H9 (cell line): ENCODE results near the gene UBE2G1. TPM values are rescaled to one million over a fixed set of nuclear protein-coding genes. Genes with fewer than 3 reads are reported as not detected.

Experiments used
- DNase-seq: peaks from one replicate; pipeline ENCODE4 v3.0.0-alpha.2; 2017
- H2AFZ ChIP-seq: one replicate; pipeline ENCODE4 v1.6.1; 2013; ENCODE audit warnings: mild to moderate bottlenecking, low read length, control low read depth, moderate library complexity
- H2AK5ac ChIP-seq: 2 replicates; pipeline ENCODE4 v1.6.1; 2013; ENCODE audit warnings: low read length, control low read depth, mixed read lengths; ENCODE audit not compliant: insufficient read length
- H2BK120ac ChIP-seq: one replicate; pipeline ENCODE4 v1.6.1; 2013; ENCODE audit warnings: low read depth, mild to moderate bottlenecking, low read length, control low read depth, inconsistent platforms; ENCODE audit not compliant: poor library complexity, severe bottlenecking
- H2BK12ac ChIP-seq: 2 replicates; pipeline ENCODE4 v1.6.1; 2013; ENCODE audit warnings: low read length, control low read depth, mixed read lengths, low read depth; ENCODE audit not compliant: insufficient read length
- H2BK15ac ChIP-seq: 2 replicates; pipeline ENCODE4 v1.6.1; 2013; ENCODE audit warnings: low read depth, low read length, control low read depth
- H2BK20ac ChIP-seq: one replicate; pipeline ENCODE4 v1.6.1; 2013; ENCODE audit warnings: low read depth, mild to moderate bottlenecking, low read length, control low read depth, inconsistent platforms; ENCODE audit not compliant: poor library complexity, severe bottlenecking
- H2BK5ac ChIP-seq: 2 replicates; pipeline ENCODE4 v1.6.1; 2013; ENCODE audit warnings: low read length, control low read depth, mixed read lengths; ENCODE audit not compliant: insufficient read length
- H3K14ac ChIP-seq: 2 replicates; pipeline ENCODE4 v1.6.1; 2013; ENCODE audit warnings: low read length, control low read depth; ENCODE audit not compliant: insufficient read depth
- H3K18ac ChIP-seq: 2 replicates; pipeline ENCODE4 v1.6.1; 2013; ENCODE audit warnings: low read depth, mild to moderate bottlenecking, mixed read lengths, low read length, control low read depth; ENCODE audit not compliant: insufficient read length
- H3K23ac ChIP-seq: 2 replicates; pipeline ENCODE4 v1.6.1; 2013; ENCODE audit warnings: low read length, control low read depth, mixed read lengths, low read depth; ENCODE audit not compliant: insufficient read length
- H3K23me2 ChIP-seq: 2 replicates; pipeline ENCODE4 v1.6.1; 2013; ENCODE audit warnings: low read depth, mild to moderate bottlenecking, mixed read lengths, low read length, control low read depth; ENCODE audit not compliant: insufficient read length, poor library complexity, severe bottlenecking
- H3K27ac ChIP-seq: 2 replicates; pipeline ENCODE4 v1.5.1; 2013; ENCODE audit warnings: low read length, control low read depth, mixed read lengths, low read depth; ENCODE audit not compliant: insufficient read length
- H3K27me3 ChIP-seq: 2 replicates; pipeline ENCODE4 v1.6.1; 2013; ENCODE audit warnings: low read length, control low read depth, inconsistent platforms; ENCODE audit not compliant: insufficient read depth
- H3K4ac ChIP-seq: 2 replicates; pipeline ENCODE4 v1.6.1; 2013; ENCODE audit warnings: low read depth, mild to moderate bottlenecking, control low read depth, inconsistent platforms, low read length, moderate library complexity
- H3K4me1 ChIP-seq: 2 replicates; pipeline ENCODE4 v1.6.1; 2013; ENCODE audit warnings: low read length, control low read depth, inconsistent platforms; ENCODE audit not compliant: insufficient read depth
- H3K4me2 ChIP-seq: 2 replicates; pipeline ENCODE4 v1.6.1; 2013; ENCODE audit warnings: low read length, control low read depth, mixed read lengths; ENCODE audit not compliant: insufficient read length, insufficient read depth
- H3K56ac ChIP-seq: 2 replicates; pipeline ENCODE4 v1.6.1; 2013; ENCODE audit warnings: low read depth, mild to moderate bottlenecking, mixed read lengths, low read length, control low read depth; ENCODE audit not compliant: insufficient read length
- H3K79me1 ChIP-seq: 2 replicates; pipeline ENCODE4 v1.6.1; 2013; ENCODE audit warnings: low read depth, mild to moderate bottlenecking, moderate library complexity, low read length, control low read depth, inconsistent platforms; ENCODE audit not compliant: insufficient read depth, poor library complexity, severe bottlenecking
- H3K79me2 ChIP-seq: 2 replicates; pipeline ENCODE4 v1.6.1; 2013; ENCODE audit warnings: low read length, control low read depth, inconsistent platforms; ENCODE audit not compliant: insufficient read depth
- H3K9ac ChIP-seq: 2 replicates; pipeline ENCODE4 v1.6.1; 2013; ENCODE audit warnings: low read length, control low read depth, mixed read lengths; ENCODE audit not compliant: insufficient read length; ENCODE audit errors: extremely low read depth
- H3K9me3 ChIP-seq: one replicate; pipeline ENCODE4 v1.6.1; 2013; ENCODE audit warnings: low read depth, low read length, inconsistent platforms; ENCODE audit not compliant: control insufficient read depth
- H3T11ph ChIP-seq: one replicate; pipeline ENCODE4 v1.6.1; 2013; ENCODE audit warnings: mild to moderate bottlenecking, low read length, control low read depth, inconsistent platforms
- H4K20me1 ChIP-seq: one replicate; pipeline ENCODE4 v1.6.1; 2013; ENCODE audit not compliant: control insufficient read depth, insufficient read length, insufficient read depth
- H4K5ac ChIP-seq: 2 replicates; pipeline ENCODE4 v1.6.1; 2013; ENCODE audit warnings: low read depth, mild to moderate bottlenecking, mixed read lengths, low read length, control low read depth; ENCODE audit not compliant: insufficient read length
- H4K8ac ChIP-seq: replicated peaks from 2 replicates; pipeline ENCODE4 v1.6.1; 2013; ENCODE audit warnings: low read length, control low read depth, mixed read lengths, low read depth; ENCODE audit not compliant: insufficient read length
- H4K91ac ChIP-seq: 2 replicates; pipeline ENCODE4 v1.6.1; 2013; ENCODE audit warnings: low read depth, mild to moderate bottlenecking, moderate library complexity, mixed read lengths, low read length, control low read depth; ENCODE audit not compliant: insufficient read length
- H3K27ac Mint-ChIP-seq, 3 experiments: 2 replicates in 2 of 3; 3 replicates in 1 of 3; pipeline ENCODE4 v1.8.0; 2020 to 2021; ENCODE audit warnings: mixed read lengths in 3 of 3, mild to moderate bottlenecking in 1 of 3, moderate library complexity in 1 of 3
- H3K27me3 Mint-ChIP-seq: 2 replicates; pipeline ENCODE4 v1.8.0; 2021; ENCODE audit warnings: low read depth, mild to moderate bottlenecking, moderate library complexity, mixed read lengths
- H3K36me3 Mint-ChIP-seq, 3 experiments: 2 replicates in 2 of 3; 3 replicates in 1 of 3; pipeline ENCODE4 v1.8.0; 2020 to 2021; ENCODE audit warnings: low read depth in 3 of 3, mixed read lengths in 3 of 3; ENCODE audit not compliant: insufficient read depth in 1 of 3
- H3K4me1 Mint-ChIP-seq, 2 experiments: 2 replicates each; pipeline ENCODE4 v1.8.0; 2020; ENCODE audit warnings: mixed read lengths in 2 of 2
- H3K4me3 Mint-ChIP-seq, 2 experiments: 2 replicates in 1 of 2; 3 replicates in 1 of 2; pipeline ENCODE4 v1.8.0; 2020 to 2021; ENCODE audit warnings: mild to moderate bottlenecking in 2 of 2, mixed read lengths in 2 of 2, moderate library complexity in 1 of 2
- H3K9me3 Mint-ChIP-seq, 2 experiments: 2 replicates in 1 of 2; 3 replicates in 1 of 2; pipeline ENCODE4 v1.8.0; 2020; ENCODE audit warnings: mild to moderate bottlenecking in 2 of 2, mixed read lengths in 2 of 2, moderate library complexity in 1 of 2
- CTCF ChIP-seq: fragments of 200-600 bp; sonication (generic); conservative IDR thresholded peaks from 3 replicates; pipeline ENCODE4 v1.8.0; 2021; ENCODE audit warnings: antibody characterized with exemption, mild to moderate bottlenecking
- WGBS: extraction: QIAGEN DNeasy Blood & Tissue Kit; methylation state at CpG from one replicate; pipeline ENCODE4 v1.1.7; 2013; ENCODE audit warnings: missing lambda C conversion rate, low lambda C conversion rate, mixed read lengths; ENCODE audit not compliant: insufficient read length; ENCODE audit errors: extremely low coverage; 5-methylcytosine and 5-hydroxymethylcytosine counted together
- total RNA-seq: library from RNA; stranded (reverse); gene quantifications from 2 replicates; pipeline ENCODE4 v1.2.1, GENCODE V29; 2021

Gene UBE2G1
- total RNA-seq, 1 experiment from 2014 or later, result 188 TPM

GRCh38 chr17:4327606-4328005, 38.9 kb downstream of the UBE2G1 start:
- Histone ChIP-seq H2BK20ac (no peak overlapping the region), H3K4me1 (peaks cover 1% of the 10 kb centered on the region; the same call in 1 of the 2 replicates), H2BK12ac (no peak overlapping the region), H3K4me2 (no peak overlapping the region), H2AFZ (no peak overlapping the region), H3T11ph (no peak overlapping the region), H4K20me1 (no peaks in the 10 kb centered on the region), H4K5ac (no peak overlapping the region), H3K4ac (no peak overlapping the region), H3K18ac (no peak overlapping the region), H3K27ac (no peak overlapping the region), H2BK5ac (no peak overlapping the region), H3K14ac (no peak overlapping the region), H4K91ac (no peak overlapping the region), H3K9me3 (no peaks in the 10 kb centered on the region), H3K23me2 (no peaks in the 10 kb centered on the region), H2AK5ac (no peak overlapping the region), H3K56ac (no peak overlapping the region), H4K8ac (no peak overlapping the region), H3K79me2 (peaks cover 46% of the 10 kb centered on the region; the same call in 1 of the 2 replicates), H3K9ac (no peak overlapping the region), H3K27me3 (no peaks in the 10 kb centered on the region), H2BK15ac (no peak overlapping the region), H3K23ac (no peak overlapping the region), H2BK120ac (no peak overlapping the region), H3K79me1 (peaks cover 6% of the 10 kb centered on the region)
- TF ChIP-seq CTCF, result no peak
- Mint-ChIP-seq H3K4me1 (peaks cover 48 to 52% of the 10 kb centered on the region in 2 experiments), H3K27me3 (no peaks in the 10 kb centered on the region), H3K27ac (peak overlapping the region in 2 of 3 experiments; percentile 4 to 46; a peak in 3 of 7 replicates), H3K36me3 (peaks cover 16 to 36% (median 22%) of the 10 kb centered on the region in 3 experiments; a peak in 6 of 7 replicates), H3K4me3 (no peak overlapping the region), H3K9me3 (peaks cover 0 to 7% of the 10 kb centered on the region in 2 experiments; a peak in 2 of 5 replicates)
- DNase-seq, result no peak
- WGBS, result no CpG with 5 or more reads among the region's 5 CpGs
